Stimulated activated CD4-positive, alpha-beta T cell treated with anti-CD3 and anti-CD28 coated beads, TNF-alpha, amount 100 ng/mL, for 1 hour (primary cell): ENCODE data around the gene SLC25A30.
"Not testable (repeated sequence)": the region's sequence is repeated elsewhere in the genome, so short reads cannot be mapped to it uniquely, and the experiment has no call there.

ENCODE experiments used
- DNase-seq, 3 donors: peaks; one replicate each; pipeline ENCODE4 v3.0.0-alpha.2; 2020; ENCODE audit warnings: low read depth in 3 of 3, low spot score in 1 of 3

SLC25A30 gene

DNA sequence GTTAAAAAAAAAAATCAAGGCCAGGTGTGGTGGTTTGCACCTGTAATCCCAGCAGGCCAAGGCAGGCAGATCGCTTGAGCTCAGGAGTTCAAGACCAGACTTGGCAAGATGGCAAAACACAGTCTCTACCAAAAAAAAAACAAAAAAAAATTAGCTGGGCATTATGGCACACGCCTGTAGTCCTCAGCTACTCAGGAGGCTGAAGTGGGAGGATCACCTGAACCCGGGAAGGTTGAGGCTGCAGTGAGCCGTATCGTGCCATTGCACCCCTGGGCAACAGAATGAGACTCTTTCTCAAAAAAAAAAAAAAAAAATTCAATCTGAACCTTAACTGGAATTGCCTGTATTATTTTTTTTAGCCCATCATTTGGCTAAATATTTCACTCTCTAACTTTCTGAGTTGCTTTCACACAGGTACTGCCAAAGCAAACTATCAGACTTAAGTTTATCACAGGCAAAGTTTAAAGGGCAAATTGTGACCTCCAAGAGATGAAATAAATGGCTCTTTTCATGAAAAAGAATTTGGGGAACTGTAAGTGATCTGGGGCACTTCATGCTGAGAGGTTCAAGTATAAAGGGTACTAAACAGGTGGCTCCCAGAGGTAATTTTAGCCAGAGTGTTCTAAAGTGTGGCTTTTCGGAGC lies 14.7 kb upstream of the SLC25A30 start:
- no peak for DNase-seq

DNA sequence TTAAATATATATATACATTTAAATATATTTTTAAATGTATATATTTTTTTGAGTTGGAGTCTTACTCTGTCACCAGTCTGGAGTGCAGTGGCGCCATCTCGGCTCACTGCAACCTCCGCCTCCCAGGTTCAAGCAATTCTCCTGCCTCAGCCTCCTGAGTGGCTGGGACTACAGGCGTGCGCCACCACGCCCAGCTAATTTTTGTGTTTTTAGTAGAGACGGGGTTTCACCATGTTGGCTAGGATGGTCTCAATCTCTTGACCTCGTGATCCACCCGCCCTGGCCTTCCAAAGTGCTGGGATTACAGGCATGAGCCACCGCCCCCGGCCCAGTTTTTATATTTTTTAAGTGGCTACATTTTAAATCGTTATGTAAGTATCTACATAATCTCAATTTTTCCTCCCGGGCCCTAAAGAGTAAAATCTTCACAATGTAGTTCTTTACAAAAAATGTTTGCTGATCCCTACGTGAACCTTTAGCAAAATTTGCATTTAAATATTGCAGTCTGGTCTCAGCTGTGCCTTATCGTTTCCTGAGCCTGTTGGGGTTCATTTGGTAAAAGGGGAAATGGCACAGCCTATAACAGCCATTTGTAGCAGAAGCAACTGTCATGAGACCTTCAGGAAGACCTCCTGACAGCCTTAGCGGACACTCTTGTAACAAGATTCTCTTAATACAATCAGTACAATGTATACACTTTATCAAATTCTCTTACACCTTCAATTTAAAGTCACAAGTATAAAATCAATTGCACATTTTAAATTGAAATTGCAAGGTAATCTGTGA lies 8.1 kb upstream of the SLC25A30 start:
- not testable (repeated sequence) for DNase-seq

DNA sequence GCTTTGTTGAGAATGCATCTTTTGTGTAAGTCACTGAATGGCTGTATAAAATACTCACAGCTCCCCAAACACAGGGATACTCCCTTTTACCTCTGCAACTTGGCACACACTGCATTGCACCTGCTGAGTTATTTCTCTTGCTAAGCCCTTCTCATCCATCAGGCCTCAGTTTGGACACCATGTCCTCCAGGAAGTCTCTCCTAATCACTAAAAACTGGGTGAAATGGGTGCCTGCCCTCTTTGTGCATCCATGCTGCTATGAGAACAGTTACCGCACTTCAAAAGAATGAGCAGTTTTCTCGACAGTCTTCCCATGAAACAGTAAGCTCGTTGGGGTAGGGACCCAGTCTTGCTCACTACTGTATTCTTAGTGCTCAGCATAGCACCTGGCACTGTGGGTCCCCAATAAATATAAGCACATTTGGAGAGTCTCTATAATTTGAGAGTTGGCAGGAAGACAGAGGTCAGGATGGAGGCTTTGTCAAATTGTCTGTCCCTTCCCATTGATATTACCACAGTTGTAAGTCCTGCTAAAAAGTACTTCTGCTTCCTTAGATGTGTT lies 4.6 kb upstream of the SLC25A30 start:
- no peak for DNase-seq

DNA sequence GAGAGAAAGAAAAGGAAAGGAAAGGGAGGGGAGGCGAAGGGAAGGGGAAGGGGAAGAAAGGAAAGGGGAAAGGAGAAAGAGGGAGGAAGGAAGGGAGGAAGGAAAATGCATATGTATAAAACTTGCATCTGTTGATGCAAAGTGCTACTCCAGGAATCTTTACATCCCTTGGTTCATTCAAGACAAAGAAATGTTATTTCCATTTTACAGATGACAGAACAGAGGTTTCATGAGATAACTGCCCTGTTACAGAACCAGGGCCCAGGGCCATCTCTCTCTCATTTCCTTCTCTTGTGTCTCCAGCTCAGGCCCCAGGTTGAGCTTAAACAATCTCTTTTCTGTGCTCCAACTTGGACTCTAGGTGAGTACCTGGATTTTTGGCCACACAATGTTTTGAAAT lies 1.8 kb upstream of the SLC25A30 start:
- no peak for DNase-seq

DNA sequence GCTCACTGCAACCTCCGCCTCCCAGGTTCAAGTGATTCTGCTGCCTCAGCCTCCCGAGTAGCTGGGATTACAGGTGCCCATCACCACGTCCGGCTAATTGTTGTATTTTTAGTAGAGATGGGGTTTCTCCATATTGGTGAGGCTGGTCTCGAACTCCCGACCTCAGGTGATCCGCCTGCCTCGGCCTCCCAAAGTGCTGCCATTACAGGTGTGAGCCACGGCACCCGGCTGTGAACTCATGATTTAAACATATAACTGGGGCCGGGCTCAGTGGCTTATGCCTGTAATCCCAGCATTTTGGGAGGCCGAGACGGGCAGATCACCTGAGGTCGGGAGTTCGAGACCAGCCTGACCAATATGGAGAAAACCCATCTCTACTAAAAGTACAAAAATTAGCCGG lies 1.2 kb upstream of the SLC25A30 start:
- not testable (repeated sequence) for DNase-seq

DNA sequence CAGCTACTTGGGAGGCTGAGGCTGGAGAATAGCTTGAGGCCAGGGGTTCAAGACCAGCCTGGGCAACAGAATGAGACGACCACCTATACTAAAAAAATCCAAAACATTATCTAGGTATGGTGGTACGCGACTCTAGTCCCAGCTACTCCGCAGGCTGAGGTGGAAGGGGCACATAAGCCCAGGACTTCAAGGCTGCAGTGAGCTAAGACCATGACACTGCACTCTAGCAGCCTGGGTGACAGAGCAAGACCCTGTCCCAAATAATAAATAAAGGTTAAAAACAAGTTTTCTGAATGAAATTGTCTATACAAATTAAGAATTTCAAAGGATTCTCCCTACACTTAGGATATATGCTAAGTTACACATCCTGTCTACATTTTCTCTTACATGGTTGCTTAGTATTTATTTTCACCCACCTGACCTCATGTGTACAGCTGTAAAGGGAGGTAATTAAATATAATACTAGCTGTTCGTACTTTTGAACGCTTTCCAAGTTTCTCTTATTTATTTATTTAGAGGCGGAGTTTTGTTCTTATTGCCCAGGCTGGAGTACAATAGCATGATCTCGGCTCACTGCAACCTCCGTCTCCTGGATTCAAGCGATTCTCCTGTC lies 1.6 kb downstream of the SLC25A30 start:
- no peak for DNase-seq

DNA sequence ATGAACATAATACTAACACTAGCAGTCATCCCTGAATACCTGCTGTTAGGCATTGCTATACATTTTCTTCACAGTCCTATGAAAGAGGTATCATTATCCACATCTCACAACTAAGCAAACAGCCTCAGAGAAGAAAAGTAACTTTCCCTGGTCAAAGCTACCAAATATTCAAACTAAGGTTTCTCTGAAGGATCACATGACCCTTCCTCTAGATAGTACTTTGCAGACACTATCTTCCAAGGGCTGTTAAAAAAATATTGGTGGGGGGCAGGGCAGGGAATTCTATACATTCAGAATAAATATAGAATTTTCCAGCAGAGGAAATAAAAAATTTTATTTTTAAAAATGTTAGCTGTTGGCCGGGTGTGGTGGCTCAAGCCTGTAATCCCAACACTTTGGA lies 3.1 kb downstream of the SLC25A30 start:
- no peak for DNase-seq

DNA sequence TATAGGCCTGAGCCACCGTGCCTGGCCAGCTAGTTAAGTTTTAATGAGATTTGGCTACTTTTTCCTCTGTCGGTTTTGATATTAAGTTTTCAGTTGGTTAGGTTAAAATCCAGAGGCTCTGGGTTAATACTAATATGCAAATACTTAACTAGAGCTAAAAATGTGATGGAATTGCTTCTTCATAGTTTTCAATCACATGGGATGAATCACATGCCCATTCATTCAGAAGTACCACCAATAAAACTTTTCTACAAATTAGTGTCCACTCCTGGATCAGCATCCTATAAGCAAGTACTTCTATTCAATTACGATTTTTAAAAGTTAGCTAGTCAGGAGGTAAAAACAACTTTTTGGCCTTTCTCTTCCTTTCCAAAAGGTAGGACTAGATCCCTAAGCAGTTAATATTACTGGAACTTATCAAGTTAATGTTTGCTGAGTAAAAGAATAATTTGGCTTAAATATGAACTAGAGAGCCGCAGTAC lies 4.3 kb downstream of the SLC25A30 start:
- no peak for DNase-seq

DNA sequence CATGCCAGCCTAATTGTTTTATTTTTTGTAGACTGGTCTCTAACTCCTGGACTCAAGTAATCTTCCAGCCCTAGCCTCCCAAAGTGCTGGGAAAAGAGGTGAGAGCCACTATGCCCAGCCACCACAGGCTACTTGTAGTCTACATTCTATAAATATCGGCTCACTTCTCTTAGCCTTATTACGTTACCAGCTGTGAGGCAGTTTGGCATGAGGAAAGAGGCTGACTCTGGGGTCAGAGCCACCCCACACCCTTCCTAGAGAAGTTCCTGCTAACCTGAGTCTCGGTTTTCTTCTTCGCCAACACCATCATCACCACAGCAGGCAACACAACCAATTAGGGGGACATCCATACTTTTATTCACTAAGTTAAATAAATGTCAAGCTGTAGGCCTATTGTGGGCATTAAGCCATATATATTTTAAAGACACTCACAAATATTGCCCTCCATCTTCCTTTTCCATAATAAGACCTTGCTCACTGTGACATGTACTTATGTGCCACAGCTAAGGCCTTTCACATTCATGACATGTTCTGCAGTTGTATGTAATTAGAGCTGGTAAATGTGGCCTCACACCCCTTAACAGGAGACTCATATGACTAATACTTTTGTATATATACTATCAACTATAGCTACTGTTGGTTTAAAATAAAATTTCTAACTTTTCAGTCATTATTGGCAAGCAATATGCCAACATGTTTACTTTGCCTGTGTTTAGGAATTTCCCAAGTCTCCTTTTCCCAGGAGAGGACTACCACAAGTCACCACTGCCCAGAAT lies 5.7 kb downstream of the SLC25A30 start:
- DNase-seq: no peak

DNA sequence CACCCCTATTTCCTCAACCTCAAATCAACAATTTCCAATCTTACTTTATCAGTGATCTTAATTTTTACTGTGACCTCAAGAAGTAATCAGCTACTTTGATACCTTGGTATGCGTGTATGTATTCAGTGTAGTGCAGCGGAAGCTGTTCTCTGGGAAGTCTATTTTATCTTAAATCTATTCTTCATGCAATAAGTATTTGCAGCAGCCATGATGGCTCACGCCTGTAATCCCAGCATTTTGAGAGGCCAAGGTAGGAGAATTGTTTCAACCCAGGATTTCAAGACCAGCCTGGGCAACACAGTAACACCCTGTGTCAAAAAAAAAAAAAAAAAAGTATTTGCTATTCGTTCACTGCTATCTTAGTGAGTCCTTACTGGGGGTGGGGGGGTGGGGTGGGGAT lies 6.5 kb downstream of the SLC25A30 start:
- no peak for DNase-seq

DNA sequence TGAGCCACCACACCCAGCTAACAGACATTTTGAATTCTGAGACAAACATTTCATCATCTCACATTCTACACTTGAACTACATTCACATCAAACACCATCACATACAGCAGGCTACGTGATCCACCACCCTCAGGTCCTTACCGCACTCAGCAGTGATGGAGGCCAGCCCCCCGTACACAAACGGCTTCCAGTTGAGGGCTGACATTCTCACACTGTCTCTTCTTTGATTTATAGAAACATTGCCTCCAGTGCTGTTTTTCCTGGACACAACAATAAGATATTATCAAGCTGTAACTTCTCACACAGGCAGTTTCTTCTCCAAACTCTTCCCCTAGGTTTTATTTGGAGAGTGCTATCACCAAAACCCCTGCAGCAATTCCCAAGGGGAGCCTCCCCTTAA lies 7.0 kb downstream of the SLC25A30 start:
- no peak for DNase-seq

DNA sequence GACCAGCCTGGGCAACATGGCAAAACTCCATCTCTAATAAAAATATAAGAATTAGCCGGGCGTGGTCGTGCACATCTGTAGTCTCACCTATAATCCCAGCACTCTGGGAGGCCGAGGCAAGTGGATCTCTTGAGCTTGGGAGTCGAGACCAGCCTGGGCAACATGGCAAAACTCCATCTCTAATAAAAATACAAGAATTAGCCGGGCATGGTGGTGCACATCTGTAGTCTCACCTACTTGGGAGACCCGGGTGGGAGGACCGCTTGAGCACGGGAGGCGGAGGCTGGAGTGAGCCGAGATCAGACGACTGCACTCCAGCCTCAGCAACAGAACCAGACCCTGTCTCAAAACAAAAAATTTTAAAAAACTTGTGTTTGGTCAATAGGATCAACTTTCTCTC lies 7.7 kb downstream of the SLC25A30 start:
- DNase-seq: no peak

DNA sequence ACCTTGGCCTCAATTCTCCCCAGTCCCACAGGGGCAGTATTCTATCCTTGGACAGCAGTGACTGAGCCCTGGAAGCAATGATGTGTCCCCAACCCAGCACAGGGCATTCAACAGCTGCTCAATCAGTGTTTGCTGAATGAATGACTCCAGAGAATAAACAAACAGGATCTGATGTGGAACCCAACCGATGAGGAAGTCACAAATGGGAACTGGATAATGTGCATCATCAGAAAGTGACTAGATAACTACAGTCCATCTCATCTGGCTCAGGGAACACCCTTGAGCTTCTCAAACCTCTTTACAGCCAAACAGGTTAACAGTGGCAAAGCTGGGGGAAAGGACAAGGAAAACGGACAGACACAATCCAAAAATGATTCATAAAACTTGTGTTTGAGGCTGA lies 8.2 kb downstream of the SLC25A30 start:
- no peak for DNase-seq

DNA sequence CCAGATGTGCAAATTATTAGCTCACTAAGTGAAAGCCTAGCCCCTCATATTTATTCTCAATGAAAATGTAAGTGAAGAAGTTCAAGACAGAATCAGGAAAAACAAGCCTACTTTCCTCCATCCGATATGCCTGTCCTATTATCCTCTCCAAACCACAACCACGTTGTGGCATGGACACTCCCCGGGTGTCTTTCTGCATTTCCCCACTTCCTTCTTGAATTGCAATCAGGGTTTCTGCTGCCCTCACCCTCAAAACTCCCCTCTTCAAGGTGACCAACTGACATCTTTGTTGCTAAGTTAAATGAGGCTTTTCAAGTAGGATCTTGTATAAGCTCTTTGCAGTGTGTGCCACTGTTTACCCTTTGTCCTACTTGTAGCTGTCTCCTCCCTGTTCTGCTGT lies 11.8 kb downstream of the SLC25A30 start:
- DNase-seq: no peak

DNA sequence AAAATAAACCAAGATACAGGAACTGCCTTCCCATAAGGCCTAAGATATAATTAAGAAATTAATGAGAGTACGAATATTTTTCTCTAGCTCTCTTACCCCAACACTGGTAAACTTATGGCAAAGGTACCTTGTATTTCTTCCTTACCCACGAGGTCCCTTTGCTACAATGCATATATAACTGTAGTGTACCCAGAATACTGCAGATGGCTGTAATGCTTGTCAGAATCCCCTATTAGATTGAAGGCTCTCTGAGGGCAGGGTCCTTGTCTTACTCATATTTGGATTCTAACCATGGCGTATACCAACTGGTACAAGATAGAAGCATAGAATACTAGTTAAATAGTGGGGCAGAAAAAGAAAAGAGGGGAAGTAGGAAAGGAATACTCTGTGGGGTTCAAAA lies 15.1 kb downstream of the SLC25A30 start:
- DNase-seq: no peak

DNA sequence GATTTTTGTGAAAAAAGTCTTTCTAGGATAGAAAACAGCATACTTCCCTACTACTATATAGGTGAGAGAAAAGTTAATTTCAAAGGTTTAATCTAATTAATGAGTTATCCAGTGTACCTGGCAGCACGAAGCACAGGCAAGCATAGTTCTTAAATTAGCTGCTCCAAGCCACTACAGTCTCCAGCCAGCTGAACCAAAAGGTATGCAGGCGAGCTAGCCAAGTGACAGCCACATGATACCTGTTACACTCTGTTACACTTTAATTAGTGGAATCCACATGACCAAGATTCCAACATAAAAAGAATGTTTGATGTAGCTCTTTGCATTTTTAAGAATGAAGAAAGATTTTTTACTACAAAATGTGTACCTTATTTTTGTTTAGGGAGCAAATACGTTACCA lies 15.5 kb downstream of the SLC25A30 start:
- no peak for DNase-seq

DNA sequence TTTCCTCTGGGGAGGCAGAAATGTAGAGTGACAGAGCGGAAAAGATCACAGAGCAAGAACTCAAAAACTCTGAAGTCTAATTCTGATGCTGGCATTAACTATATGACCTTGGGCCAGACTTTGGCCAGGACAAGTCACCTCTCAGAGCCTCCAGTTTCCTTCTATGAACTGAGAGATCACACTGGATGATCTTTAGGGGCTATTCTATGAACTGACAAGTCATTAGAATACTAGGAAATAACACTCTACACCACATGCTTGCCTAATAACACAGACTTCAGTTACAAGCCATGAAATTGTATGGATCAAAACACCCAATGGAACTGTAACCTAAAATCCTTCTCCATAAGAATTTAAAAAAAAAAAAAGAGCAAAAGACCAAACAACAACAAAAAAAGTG lies 16.9 kb downstream of the SLC25A30 start:
- no peak for DNase-seq

DNA sequence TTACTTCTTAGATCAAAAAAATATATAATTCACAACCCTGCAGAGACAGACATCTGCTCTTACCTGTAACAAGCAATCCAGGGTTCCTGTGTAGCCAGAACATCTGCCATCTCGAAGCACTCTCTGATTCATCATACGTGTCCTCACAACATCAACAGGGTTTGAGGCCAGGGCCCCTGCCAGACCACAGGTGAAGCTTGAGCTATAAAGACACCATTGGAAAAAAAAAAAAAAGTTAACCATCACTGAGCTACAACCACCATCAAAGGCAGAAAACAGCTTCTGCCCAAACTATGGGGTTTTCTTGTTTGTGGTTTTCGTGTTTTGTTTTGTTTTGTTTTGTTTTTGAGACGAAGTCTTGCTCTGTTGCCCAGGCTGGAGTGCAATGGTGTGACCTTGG lies 19.3 kb downstream of the SLC25A30 start:
- no peak for DNase-seq

DNA sequence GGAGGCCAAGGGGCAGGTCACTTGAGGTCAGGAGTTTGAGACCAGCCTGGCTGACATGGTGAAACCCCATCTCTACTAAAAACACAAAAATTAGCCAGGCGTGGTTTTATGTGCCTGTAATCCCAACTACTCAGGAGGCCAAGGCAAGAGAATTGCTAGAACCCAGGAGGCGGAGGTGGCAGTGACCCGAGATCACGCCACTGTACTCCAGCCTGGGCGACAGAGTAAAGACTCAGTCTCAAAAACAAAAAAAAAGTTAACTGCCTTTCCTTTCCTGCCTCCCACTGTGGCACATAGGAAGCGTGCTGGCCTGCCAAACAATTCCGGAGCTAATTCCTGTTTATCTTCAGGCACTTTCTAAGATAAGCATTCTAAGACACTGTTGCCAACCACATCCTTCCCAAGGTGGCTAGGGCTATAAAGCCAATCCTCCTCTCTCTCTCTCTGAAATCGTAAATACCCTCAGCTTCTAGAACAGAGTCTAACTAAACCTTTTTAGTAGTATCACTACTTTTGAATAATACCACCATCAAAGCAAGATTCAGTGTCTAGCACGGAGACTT lies 21.6 kb downstream of the SLC25A30 start:
- DNase-seq: no peak

DNA sequence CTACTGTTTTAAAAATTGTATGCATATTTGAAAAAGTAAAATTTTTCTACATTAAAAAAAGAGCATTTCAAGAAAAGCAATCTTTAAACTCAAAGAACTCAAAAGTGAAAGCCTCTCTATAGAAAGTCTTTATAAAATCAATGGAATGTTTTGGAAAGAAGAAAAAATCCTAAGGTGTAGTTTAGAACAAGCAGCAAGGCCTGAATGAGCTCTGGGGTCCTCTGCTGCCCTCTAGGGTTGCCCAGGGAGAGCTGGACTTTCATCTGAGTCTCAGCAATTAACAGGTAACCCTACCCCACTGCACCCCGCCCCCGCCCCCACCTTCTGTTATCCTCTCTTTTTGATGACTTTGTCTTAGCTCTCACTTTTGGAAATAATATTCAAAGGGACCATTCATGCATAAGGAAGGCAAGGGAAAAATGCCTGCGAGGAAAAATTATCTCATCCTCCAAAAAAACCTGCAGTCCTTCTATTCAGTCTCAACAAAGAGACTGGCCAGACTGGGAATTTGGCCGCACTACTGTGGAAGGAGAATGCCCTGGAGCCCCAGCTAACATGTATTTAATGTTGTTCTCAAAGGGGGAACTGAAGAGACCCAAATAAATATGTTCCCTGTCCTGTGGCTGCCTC lies 24.1 kb downstream of the SLC25A30 start:
- DNase-seq: no peak

DNA sequence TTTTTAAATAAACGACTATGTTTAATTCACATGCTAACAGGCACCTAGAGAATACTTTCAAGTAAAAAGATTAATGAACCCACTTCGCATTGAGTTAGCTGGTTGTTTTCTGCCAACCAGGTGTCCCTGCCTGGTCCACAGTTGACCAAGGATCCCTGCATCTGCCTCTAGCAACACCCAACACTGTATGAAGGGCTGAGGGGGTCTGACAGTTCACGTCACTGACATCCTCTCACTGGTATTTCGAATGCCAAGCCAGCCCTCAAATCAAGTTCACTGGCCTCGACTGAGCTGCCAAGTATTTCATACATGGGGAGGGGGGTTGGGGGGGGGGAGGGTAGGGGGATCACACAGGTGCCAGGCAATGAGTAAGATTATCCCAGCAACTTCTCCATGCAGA lies 25.4 kb downstream of the SLC25A30 start:
- no peak for DNase-seq
